ENCODE measurements around the gene NUP214.
"Not testable (repeated sequence)": the region's sequence is repeated elsewhere in the genome, so short reads cannot be mapped to it uniquely, and the experiment has no call there.

NUP214 gene

DNA sequence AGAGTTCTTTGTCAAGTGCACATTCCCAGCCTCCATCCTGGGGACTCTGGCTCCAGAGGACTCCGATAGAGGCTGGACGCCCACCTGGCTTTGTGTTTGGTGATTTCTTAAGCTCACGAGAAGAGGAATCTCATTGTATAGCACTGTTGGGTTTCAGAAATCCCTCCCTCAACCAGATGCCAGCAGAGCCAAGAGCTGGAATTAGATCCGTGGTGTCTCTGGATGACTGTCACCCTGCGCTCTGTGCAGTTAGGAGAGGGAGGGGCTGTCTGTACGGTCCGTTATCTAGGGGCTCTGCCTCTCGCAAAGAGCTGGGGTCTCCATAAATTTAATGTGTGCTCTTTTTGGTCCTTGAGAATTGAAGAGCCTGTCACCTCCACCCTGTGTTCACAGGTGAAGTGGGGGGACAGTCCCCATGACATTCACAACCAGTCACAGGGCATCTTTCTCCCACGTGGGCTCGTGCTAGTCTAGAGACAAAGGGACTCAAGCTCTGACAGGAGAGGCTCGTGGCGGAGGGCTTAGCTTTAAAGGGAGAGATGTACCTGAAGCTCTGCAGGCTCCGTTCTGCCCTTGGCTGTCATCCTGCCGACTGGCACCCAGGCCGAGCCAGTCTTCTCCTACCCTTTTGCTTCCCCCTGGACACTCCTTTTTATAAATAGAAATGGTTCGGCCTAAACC, 109.6 kb downstream of the NUP214 start:
- no peak for DNase-seq (ENCODE audit: low spot score)

- peak; percentile 33 for DNase-seq (ENCODE audit: low spot score)
These were observed 110.1 kb downstream of the NUP214 start for GRCh38 chr9:131235480-131235851.

DNA sequence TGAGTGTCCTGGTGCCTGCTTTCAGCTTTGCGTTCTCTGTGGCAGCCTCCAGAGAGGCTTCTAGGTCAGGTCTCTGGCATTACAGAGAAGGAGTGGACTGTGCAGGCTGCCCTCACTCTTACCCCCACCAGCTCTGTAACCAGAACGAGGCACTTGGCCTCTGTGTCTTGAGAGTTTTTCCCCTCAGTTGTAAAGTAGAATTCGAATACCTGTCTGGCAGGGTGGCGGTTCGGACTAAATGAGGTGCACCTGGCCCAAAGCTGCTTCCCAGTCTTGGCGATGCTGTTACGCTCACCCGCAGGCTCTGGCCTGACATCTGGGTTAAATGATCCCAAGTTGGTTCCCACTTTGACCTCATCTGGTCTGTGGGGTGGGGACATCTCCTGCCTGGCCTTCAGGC, 110.8 kb downstream of the NUP214 start:
- no peak for DNase-seq (ENCODE audit: low spot score)

DNA sequence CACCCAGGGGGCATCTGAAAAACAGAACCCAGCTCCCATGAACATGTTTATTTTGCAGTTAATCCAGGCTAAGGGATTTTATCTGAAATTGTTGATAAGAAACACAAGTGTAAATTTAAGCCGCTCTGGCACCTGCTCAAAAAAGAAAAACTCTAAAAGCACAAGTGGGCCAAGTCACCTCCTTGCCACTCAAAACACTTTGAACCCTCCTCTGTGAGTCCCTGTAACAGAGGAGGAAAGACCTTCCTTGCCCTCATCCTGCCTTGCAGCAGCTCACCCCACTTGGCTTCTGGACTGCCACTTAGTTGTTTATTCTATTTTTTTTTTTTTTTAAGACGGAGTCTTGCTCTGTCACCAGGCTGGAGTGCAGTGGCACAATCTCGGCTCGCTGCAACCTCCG, 111.4 kb downstream of the NUP214 start:
- DNase-seq (ENCODE audit: low spot score) = no peak

DNA sequence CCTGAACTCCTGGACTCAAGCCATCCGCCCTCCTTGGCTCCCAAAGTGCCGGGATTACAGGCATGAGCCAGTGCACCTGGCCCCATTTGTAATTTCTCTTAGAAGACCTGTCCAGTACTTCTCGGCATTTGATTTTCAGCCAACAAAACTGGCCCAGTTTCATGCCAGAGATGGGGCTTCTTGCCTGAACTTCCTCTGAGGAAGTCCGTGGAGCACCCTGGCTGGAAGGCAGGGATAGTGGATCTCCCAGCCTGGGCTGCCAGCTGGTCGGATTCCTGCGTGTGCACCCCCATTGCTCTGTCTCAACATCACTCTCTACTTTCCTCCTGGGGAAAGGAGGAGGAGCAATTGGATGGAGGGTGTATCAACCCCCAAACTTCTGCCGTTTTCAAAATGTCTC, 111.9 kb downstream of the NUP214 start:
- no peak for DNase-seq (ENCODE audit: low spot score)

DNA sequence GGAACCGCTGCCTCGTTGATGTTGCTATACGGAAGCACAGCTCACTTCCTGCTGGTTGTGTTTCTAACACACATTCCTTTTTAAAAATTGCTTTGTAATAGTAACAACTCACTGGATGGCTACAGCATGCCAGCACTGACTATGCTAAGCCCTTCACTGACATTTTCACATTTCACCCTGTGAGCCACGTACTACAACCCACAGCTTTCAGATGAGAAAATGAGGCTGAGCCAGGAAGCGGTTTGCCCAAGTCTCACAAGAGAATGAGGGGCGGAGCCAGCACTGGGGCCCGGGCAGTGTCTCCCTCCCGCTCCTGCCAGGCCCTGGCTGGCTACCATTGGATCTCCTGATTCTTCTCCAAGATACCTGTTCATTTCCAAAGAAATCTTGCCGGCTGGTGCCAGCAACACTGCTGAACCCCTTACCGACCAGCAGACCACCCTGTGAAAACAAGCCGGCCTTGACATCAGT, 112.6 kb downstream of the NUP214 start:
- DNase-seq (ENCODE audit: low spot score) = peak; percentile 67

GRCh38 chr9:131238402-131239021, 113.1 kb downstream of the NUP214 start:
- no peak for DNase-seq (ENCODE audit: low spot score)

GRCh38 chr9:131239161-131239975, 114.0 kb downstream of the NUP214 start:
- DNase-seq (ENCODE audit: low spot score) = no peak

- DNase-seq (ENCODE audit: low spot score) = no peak
These were observed 114.9 kb downstream of the NUP214 start for GRCh38 chr9:131240047-131240921.

- not testable (repeated sequence) for DNase-seq (ENCODE audit: low spot score)
These were observed 118.9 kb downstream of the NUP214 start for GRCh38 chr9:131244331-131244730.

DNA sequence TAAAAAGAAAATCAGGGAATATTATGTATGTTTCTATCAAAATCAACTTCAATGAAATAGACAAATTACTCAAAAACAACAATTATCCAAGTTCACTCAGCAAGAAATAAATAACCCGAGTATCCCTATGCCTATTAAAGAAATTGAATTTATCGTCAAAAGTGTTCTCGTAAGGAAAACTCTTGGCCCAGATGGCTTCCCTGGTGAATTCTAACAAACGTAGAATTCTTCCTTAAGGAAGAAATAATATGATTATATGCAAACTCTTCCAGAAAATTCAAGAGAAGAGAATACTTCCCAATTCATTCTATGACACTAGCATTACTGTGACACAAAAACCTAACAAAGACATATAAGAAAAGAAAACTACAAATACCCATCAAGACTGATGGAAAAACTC, 121.2 kb downstream of the NUP214 start:
- no peak for DNase-seq (ENCODE audit: low spot score)

GRCh38 chr9:131252120-131252519, 126.7 kb downstream of the NUP214 start:
- DNase-seq (ENCODE audit: low spot score) = no peak

DNA sequence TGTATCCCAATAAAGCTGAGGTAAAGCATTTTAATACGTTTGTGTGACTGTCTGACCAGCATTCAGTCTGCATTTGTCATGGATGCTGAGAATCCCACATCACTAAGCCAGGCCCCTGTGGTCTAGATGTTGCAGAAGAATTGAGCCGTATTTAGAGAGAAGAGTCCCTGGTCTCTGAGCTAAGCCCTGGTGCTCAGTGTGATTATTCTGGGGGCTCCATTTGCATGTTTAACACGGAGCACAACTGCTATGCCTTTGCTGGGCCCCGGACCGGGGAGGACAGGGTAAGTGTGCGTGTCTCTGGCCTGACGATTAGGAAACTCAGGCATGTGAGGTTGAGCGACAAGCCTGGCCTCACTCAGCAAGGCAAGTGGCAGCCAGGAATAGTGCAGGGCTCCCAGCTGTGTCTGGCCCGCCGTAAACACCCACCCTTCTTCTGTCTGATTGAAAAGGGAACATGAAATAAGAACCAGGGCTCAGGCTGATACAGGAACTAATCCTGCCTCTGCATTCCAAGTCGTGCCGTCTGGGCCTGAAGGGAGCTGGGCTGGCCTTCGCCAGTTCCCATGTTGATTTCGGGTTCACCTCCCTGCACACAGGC, 128.6 kb downstream of the NUP214 start:
- DNase-seq (ENCODE audit: low spot score) = peak; percentile 56

GRCh38 chr9:131254626-131255025, 129.2 kb downstream of the NUP214 start:
- no peak for DNase-seq (ENCODE audit: low spot score)

DNA sequence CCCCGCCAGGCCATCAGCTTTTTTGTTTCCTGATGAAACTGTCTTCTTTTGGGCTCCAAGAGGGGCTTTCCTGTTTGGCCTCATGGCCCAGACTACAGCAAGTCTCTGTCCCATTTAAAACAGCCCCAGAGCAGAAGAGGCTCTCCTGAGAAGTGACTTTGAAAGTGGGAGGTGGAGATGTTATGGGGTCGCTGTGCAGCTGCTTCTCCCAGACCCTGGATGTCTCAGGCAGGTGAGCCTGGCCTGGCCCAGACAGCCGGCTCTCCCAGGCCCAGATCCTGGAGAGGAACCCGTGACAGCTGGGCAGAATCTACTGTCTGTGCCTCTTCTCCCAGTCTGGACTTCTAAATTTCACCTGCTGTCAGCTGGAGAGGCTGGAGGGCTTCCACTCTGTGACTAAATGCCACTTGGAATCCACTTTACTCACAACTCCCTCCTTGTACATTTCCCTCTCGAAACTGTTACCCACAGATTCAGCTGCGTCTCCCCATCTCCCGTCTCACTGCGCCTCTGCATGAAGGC, 130.4 kb downstream of the NUP214 start:
- DNase-seq (ENCODE audit: low spot score) = no peak

DNA sequence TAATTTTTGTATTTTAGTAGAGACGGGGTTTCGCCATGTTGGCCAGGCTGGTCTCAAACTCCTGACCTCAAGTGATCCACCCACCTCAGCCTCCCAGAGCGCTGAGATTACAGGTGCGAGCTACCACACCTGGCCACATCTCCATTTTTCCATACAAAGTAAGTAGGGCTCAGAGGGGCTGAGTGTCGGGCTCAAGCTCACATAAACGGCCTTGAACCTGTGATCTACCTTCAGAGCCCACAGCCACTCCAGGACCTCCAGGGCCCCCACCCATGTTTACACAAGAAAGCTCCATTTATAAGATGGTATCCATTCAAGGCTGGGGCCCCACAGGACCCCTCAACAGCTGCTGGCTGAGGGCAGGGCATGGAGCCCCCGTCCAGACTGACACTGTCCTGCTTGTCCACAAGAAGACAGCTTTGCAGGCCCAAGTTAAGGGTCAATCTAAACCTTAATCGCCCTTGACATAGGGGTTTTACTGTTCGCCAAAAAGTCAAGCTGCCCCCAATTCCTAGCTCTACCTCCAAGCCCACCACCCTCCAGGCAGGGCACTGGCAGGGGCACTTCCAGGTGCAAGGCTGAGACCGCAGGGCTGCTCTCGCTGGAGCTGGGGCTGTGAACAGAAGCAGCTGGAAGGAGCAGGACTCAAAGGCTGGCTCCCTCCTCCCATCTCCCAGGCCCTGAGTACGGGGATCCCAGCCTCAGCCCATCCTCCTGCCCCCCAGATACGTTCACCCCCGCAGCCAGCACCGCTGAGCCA, 132.1 kb downstream of the NUP214 start:
- DNase-seq (ENCODE audit: low spot score) = no peak

DNA sequence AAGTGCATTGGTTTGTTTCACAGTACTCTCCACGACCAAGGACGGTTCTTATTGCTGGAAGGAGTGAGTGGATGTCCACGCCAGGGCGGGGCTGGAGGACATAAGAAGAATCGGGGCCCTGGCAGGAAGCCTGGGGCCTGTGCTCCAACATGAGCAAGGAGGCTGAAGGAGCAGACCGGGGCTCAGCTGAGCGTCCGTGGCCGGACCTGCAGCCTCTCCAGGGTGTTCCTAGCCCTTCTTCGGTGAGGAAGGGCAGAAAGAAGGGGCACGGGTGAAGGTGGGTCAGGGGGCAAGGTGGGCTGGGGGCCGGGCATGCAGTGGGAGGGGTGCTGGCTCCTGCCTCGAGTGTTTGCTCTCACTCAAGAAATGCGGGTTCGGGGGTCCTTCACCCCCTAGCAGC, 132.8 kb downstream of the NUP214 start:
- no peak for DNase-seq (ENCODE audit: low spot score)

- DNase-seq (ENCODE audit: low spot score) = no peak
These were observed 133.5 kb downstream of the NUP214 start for GRCh38 chr9:131258698-131259431.

DNA sequence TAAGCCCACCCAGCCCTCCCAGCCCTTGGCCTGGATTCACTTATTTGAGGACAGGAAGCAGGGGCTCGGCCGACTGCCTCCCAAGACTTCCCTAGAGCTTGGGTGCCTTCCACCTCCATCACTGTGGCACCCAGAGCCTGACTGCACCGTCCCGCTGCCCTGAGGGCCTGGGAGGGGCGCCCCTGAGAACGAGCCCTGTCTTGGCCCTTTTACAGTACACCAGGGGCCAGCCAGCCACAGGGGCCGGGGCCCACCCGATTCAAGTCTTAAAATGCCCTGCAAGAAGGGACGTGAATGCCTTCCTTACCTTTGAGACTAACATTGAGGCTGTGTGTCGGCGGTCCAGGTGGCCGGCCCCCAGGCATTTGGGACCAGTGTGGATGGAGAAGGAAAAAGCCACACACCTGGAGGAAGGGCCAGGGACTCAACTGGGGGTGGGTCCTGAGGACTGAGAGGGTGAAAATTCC, 134.1 kb downstream of the NUP214 start:
- DNase-seq (ENCODE audit: low spot score) = no peak

Measured in ecto neural progenitor cell (in vitro differentiated cells).